GM10248 (cell line): ENCODE results near the gene TET3.

ENCODE experiments used
- CTCF ChIA-PET: fragments of 300-600 bp; sonication (Branson Sonifier 250); formaldehyde crosslinking; extraction: SDS; loops from one replicate; lab custom pipeline; 2021; ENCODE audit warnings: antibody characterized with exemption; lab: Yijun Ruan, JAX
- POLR2A ChIA-PET: fragments of 350-650 bp; sonication (Branson Sonifier 250); formaldehyde crosslinking; extraction: SDS; loops from one replicate; lab custom pipeline; 2020; ENCODE audit warnings: antibody characterized with exemption; lab: Yijun Ruan, JAX
- DNase-seq: peaks from one replicate; pipeline ENCODE4 v3.0.0; 2012; ENCODE audit errors: extremely low spot score
- TF ChIP-seq, protein P1 (sequence below): IDR thresholded peaks from 2 replicates; pipeline ENCODE4 v1.5.1; 2012; ENCODE audit warnings: mild to moderate bottlenecking, low read depth; ENCODE audit errors: extremely low read depth, missing control alignments, control extremely low read depth

TET3 gene

DNA sequence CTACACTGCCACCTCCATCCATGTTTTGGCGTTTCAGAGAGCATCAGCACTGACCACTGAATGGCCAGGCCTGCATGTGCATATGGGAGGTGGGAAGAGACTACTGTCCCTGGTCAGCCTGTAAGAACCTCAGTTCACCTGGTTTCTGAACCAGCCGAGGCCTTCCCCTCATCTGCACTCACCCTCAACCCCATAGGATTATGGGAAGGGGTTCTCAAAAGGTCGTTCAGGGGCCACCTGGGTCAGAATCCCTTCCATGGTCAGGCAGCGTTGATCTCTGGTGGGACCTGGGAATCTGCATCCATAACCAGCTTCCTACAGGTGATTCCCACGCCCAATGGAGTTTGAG, 36.7 kb downstream of the TET3 start:
- DNase-seq: no peak
- TF ChIP-seq, protein P1, sequence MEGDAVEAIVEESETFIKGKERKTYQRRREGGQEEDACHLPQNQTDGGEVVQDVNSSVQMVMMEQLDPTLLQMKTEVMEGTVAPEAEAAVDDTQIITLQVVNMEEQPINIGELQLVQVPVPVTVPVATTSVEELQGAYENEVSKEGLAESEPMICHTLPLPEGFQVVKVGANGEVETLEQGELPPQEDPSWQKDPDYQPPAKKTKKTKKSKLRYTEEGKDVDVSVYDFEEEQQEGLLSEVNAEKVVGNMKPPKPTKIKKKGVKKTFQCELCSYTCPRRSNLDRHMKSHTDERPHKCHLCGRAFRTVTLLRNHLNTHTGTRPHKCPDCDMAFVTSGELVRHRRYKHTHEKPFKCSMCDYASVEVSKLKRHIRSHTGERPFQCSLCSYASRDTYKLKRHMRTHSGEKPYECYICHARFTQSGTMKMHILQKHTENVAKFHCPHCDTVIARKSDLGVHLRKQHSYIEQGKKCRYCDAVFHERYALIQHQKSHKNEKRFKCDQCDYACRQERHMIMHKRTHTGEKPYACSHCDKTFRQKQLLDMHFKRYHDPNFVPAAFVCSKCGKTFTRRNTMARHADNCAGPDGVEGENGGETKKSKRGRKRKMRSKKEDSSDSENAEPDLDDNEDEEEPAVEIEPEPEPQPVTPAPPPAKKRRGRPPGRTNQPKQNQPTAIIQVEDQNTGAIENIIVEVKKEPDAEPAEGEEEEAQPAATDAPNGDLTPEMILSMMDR: no peak
- ChIA-PET CTCF (interaction anchor here (0.9 to 5.8 kb wide), 4 partner anchors 10 to 197 kb away, joined by 3 to 30 read pairs (median 6); no protein-coding TSS in a partner anchor), POLR2A (interaction anchor here (0.6 kb wide), 1 partner anchor 97 kb away, joined by 4 read pairs; no protein-coding TSS in a partner anchor)

DNA sequence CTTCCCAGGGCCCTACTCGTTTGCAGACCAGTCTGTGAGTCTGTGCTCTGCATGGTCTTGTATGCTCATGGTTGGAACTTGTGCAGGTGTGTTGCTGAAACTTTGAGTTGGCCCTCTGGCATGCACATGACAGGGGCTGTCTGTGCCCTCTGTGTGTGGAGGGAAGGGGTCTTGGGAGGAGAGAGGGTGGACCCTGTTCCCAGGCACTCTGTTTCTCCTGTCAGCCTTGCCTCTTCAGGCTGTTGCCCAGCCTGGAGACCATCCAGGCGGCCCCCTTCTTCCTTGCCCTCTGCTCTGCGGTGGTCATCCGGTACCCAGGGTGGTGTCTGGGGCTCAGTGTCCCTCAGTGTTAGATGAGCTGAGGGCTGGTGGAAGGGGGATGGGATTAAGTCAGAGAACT, 39.5 kb downstream of the TET3 start:
- TF ChIP-seq, protein P1: no peak
- POLR2A ChIA-PET: no interaction called here
- CTCF ChIA-PET: no interaction called here

DNA sequence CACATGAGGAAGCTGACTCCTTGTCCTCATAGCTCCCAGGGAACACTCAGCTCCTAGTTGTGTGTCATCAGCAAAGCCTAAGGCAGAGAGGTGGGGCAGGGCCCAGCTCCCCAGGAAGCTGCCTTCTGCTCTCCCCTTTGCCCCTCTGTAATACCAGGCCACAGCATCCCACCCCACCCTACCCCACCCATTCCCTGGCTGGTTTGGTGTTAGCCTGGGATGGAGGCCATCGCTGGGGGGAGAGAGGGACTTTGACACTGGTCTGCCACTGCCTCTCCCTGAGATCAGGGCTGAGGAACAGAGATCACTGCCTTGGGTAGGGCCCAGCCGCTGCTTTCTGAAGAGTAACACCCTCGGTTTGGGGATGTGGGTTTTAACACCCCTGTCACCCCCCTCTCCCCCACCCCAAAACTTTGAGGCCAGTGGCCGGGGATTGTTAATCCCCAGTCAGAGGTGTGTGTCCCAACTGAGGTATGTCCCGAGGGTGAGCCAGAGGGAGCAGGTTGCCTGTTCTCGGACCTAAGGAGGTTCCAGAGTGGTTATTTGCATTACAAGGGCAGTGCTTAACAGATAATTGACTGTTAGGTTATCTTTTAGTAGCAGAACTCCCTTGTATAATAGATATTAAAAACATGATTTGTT, 41.4 kb downstream of the TET3 start:
- ChIA-PET CTCF (interaction anchor here (0.9 to 2.3 kb wide), 10 partner anchors 9 to 202 kb away, joined by 3 to 6 read pairs (median 4); no protein-coding TSS in a partner anchor), POLR2A (interaction anchor here (0.6 kb wide), 1 partner anchor 124 kb away, joined by 6 read pairs; no protein-coding TSS in a partner anchor)
- DNase-seq: no peak
- TF ChIP-seq, protein P1: no peak

More for the DNA sequence above, 39.5 kb downstream of the TET3 start:
- no peak for DNase-seq

DNA sequence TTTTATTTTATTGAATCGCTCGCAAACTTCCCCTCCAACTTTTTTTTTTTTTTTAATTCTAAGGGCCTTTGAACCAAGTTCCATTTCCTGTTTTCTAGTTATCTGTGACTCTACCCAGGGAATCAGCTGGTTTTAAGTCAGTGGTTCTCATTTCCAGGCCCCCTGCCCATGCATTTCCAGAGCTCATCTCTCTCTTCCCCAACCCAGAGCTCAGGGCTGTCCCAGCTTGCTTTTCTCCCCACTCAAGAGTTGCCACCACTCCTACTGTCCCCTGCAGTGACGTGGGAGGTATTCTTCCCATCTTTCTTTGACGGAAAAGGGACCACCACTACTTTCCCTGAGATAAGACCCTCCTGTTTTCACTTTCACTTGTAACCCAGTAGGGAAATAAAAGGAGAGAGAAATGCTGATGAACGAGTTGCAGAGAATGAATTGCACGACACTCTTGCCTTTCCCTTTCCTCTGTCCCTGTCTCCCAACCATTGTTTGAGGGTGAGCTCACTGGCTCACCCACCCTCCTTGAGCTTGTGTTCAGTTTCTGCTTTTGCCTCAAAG, 42.1 kb downstream of the TET3 start:
- TF ChIP-seq, protein P1: no peak
- no peak for DNase-seq
- POLR2A ChIA-PET: interaction anchor here (0.7 kb wide), 2 partner anchors 26 to 47 kb away, joined by 3 to 5 read pairs; no protein-coding TSS in a partner anchor
- CTCF ChIA-PET: interaction anchor here (0.9 to 2.3 kb wide), 9 partner anchors 9 to 203 kb away, joined by 3 to 6 read pairs (median 4); no protein-coding TSS in a partner anchor

DNA sequence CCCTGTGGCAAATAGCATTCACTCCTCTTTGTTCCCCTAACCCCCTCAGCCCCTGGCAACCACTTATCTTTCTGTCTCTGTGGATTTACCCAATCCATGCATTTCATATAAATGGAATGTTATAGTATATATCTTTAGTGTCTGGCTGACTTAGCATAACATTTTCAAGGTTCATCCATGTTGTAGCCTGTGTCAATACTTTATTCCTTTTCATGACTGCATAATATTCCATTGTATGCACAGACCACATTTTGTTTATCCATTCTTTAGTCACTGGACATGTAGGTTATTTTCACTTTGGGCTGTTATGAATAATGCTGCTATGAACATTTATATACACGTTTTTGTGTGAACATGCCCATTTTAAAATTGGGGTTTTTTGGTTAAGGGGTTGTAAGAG, 42.8 kb downstream of the TET3 start:
- TF ChIP-seq, protein P1: no peak
- POLR2A ChIA-PET: no interaction called here
- DNase-seq: no peak
- CTCF ChIA-PET: interaction anchor here (1.1 to 1.3 kb wide), 2 partner anchors 11 to 39 kb away, joined by 3 to 4 read pairs; no protein-coding TSS in a partner anchor

DNA sequence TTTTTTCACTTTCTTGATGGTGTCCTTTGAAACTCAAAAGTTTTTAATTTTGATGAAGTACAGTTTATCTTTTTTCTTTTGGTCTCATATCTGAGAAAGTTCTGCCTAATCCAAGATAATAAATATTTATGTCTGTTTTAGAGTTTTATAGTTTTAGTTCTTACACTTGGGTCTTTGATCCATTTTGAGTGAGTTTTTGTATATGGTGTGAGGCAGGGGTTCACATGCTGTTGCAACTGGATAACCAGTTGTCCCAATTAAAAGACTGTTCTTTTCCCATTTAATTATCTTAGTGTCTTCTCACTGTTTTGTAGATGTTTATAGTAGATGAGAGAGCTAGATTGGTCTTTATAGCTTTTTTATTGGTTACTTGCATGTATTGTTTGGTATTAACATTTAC, 43.6 kb downstream of the TET3 start:
- POLR2A ChIA-PET: no interaction called here
- no peak for DNase-seq
- TF ChIP-seq, protein P1: no peak
- CTCF ChIA-PET: no interaction called here
